SHP77 treated with DMSO at 0.1 percent for 48 hours (cell line): Measurements from ENCODE around the gene RARA.
"Not testable (repeated sequence)": the region's sequence is repeated elsewhere in the genome, so short reads cannot be mapped to it uniquely, and the experiment has no call there.

ENCODE experiments used
- DNase-seq: peaks from one replicate; lab custom pipeline; 2025; lab: John Stamatoyannopoulos, UW

RARA gene

GRCh38 chr17:40298726-40299125, 10.3 kb upstream of the RARA start:
- DNase-seq, result no peak

- not testable (repeated sequence) for DNase-seq
Observed at GRCh38 chr17:40299159-40299757, 9.7 kb upstream of the RARA start.

- DNase-seq, result no peak
Observed at GRCh38 chr17:40301315-40301714, 7.7 kb upstream of the RARA start.

GRCh38 chr17:40303009-40303657, 5.8 kb upstream of the RARA start:
- DNase-seq, result no peak

GRCh38 chr17:40303708-40304551, 5.0 kb upstream of the RARA start:
- no peak for DNase-seq

GRCh38 chr17:40304552-40304863, 4.5 kb upstream of the RARA start:
- DNase-seq, result not testable (repeated sequence)

GRCh38 chr17:40304866-40305265, 4.1 kb upstream of the RARA start:
- not testable (repeated sequence) for DNase-seq

- no peak for DNase-seq
Observed at GRCh38 chr17:40306395-40306794, 2.6 kb upstream of the RARA start.

- no peak for DNase-seq
Observed at GRCh38 chr17:40307001-40307730, 1.8 kb upstream of the RARA start.

GRCh38 chr17:40307740-40308239, 1.2 kb upstream of the RARA start:
- DNase-seq, result no peak

GRCh38 chr17:40309949-40310510, 1.1 kb downstream of the RARA start:
- no peak for DNase-seq

- no peak for DNase-seq
Observed at GRCh38 chr17:40310882-40311391, 2.0 kb downstream of the RARA start.

GRCh38 chr17:40311575-40311974, 2.6 kb downstream of the RARA start:
- DNase-seq, result no peak

GRCh38 chr17:40312131-40312731, 3.3 kb downstream of the RARA start:
- no peak for DNase-seq

- DNase-seq, result no peak
Observed at GRCh38 chr17:40312893-40313667, 4.1 kb downstream of the RARA start.

- peak; percentile 57 for DNase-seq
Observed at GRCh38 chr17:40313668-40314583, 4.9 kb downstream of the RARA start.

GRCh38 chr17:40314584-40314956, 5.6 kb downstream of the RARA start:
- peak; percentile 66 for DNase-seq

GRCh38 chr17:40315206-40315605, 6.2 kb downstream of the RARA start:
- no peak for DNase-seq
